Loucy (cell line): Measurements from ENCODE around the gene PSMG1.

Experiments
- H2AFZ ChIP-seq: fragments of 200-600 bp; sonication (generic); 2 replicates; pipeline ENCODE4 v1.6.0; 2016; ENCODE audit warnings: antibody characterized with exemption, mild to moderate bottlenecking, low read length, moderate library complexity
- H3F3A ChIP-seq: fragments of 200-600 bp; 2 replicates; pipeline ENCODE4 v1.6.0; 2016; ENCODE audit warnings: antibody characterized with exemption, low read depth, mild to moderate bottlenecking
- H3K27me3 ChIP-seq: fragments of 200-600 bp; sonication (generic); 2 replicates; pipeline ENCODE4 v1.6.1; 2014; ENCODE audit warnings: low read length, mild to moderate bottlenecking; ENCODE audit not compliant: insufficient read depth, poor library complexity, severe bottlenecking
- H3K36me3 ChIP-seq: fragments of 200-600 bp; sonication (generic); 2 replicates; pipeline ENCODE4 v1.6.1; 2016; ENCODE audit warnings: low read length; ENCODE audit not compliant: insufficient read depth
- H3K4me1 ChIP-seq: fragments of 200-600 bp; sonication (generic); 2 replicates; pipeline ENCODE4 v1.5.1; 2014; ENCODE audit warnings: low read length, mild to moderate bottlenecking; ENCODE audit not compliant: insufficient read depth, poor library complexity, severe bottlenecking
- H3K4me2 ChIP-seq: fragments of 200-600 bp; sonication (generic); 2 replicates; pipeline ENCODE4 v1.6.0; 2014; ENCODE audit warnings: antibody characterized with exemption, low read length, low read depth, mild to moderate bottlenecking; ENCODE audit not compliant: poor library complexity, severe bottlenecking
- H3K4me3 ChIP-seq: fragments of 200-600 bp; sonication (generic); 2 replicates; pipeline ENCODE4 v1.5.1; 2014; ENCODE audit warnings: low read length, mild to moderate bottlenecking, mixed read lengths; ENCODE audit not compliant: poor library complexity, severe bottlenecking
- H3K79me2 ChIP-seq: fragments of 200-600 bp; sonication (generic); 2 replicates; pipeline ENCODE4 v1.6.1; 2014; ENCODE audit warnings: low read length; ENCODE audit not compliant: insufficient read depth
- H3K9ac ChIP-seq: fragments of 200-600 bp; sonication (generic); 2 replicates; pipeline ENCODE4 v1.6.0; 2014; ENCODE audit warnings: mild to moderate bottlenecking, low read depth, low read length, moderate library complexity; ENCODE audit not compliant: poor library complexity, severe bottlenecking
- H3K9me2 ChIP-seq: fragments of 200-600 bp; sonication (generic); replicated peaks from 2 replicates; pipeline ENCODE4 v1.6.1; 2016; ENCODE audit warnings: low read depth, low read length, mixed read lengths
- H3K9me3 ChIP-seq: fragments of 200-600 bp; sonication (generic); 2 replicates; pipeline ENCODE4 v1.6.1; 2014; ENCODE audit warnings: mild to moderate bottlenecking, antibody characterized with exemption, low read length, low read depth; ENCODE audit not compliant: insufficient read depth
- H4K20me1 ChIP-seq: fragments of 200-600 bp; sonication (generic); 2 replicates; pipeline ENCODE4 v1.6.0; 2014; ENCODE audit warnings: antibody characterized with exemption, low read length, mild to moderate bottlenecking; ENCODE audit not compliant: insufficient read depth, poor library complexity, severe bottlenecking
- CTCF ChIP-seq: fragments of 200-600 bp; sonication (generic); conservative IDR thresholded peaks from 2 replicates; pipeline ENCODE4 v1.5.1; 2014; ENCODE audit warnings: mild to moderate bottlenecking, antibody characterized with exemption, low read length
- EZH2phosphoT487 ChIP-seq: fragments of 200-600 bp; IDR thresholded peaks from 2 replicates; pipeline ENCODE4 v1.6.1; 2018; ENCODE audit warnings: antibody characterized with exemption, mild to moderate bottlenecking, moderate library complexity, borderline replicate concordance

Gene PSMG1

GRCh38 chr21:39169906-39170305, 13.3 kb downstream of the PSMG1 start:
- Histone ChIP-seq H3K36me3 (peaks cover 39% of the 10 kb centered on the region), H3K9me2 (no peaks in the 10 kb centered on the region), H3K9me3 (no peaks in the 10 kb centered on the region), H3K4me3 (no peak overlapping the region), H3K9ac (no peak overlapping the region), H3F3A (no peaks in the 10 kb centered on the region), H2AFZ (no peak overlapping the region), H4K20me1 (peaks cover 6% of the 10 kb centered on the region), H3K4me1 (peaks cover 4% of the 10 kb centered on the region), H3K79me2 (peaks cover 8% of the 10 kb centered on the region; the same call in 1 of the 2 replicates), H3K27me3 (no peaks in the 10 kb centered on the region), H3K4me2 (no peak overlapping the region)
- no peak for TF ChIP-seq EZH2phosphoT487
- TF ChIP-seq CTCF, result no peak

- H3K79me2 ChIP-seq, result no peaks in the 10 kb centered on the region
- TF ChIP-seq CTCF, result no peak
- TF ChIP-seq EZH2phosphoT487, result no peak
- no peaks in the 10 kb centered on the region for H3K9me2 ChIP-seq
- H3K27me3 ChIP-seq, result no peaks in the 10 kb centered on the region
- no peak overlapping the region for H2AFZ ChIP-seq
- no peaks in the 10 kb centered on the region for H3K4me1 ChIP-seq
- H3K36me3 ChIP-seq, result peaks cover 28% of the 10 kb centered on the region; the same call in 1 of the 2 replicates
- H3K9me3 ChIP-seq, result no peaks in the 10 kb centered on the region
- H3K4me2 ChIP-seq, result no peak overlapping the region
- H3F3A ChIP-seq, result no peaks in the 10 kb centered on the region
- H3K4me3 ChIP-seq, result no peak overlapping the region
- no peak overlapping the region for H3K9ac ChIP-seq
- H4K20me1 ChIP-seq, result no peaks in the 10 kb centered on the region
These were observed 14.5 kb downstream of the PSMG1 start for GRCh38 chr21:39168800-39169199.

- no peak overlapping the region for H3K9ac ChIP-seq
These were observed 18.7 kb downstream of the PSMG1 start for GRCh38 chr21:39164523-39164922.

More at GRCh38 chr21:39164523-39164922, 18.7 kb downstream of the PSMG1 start:
- H2AFZ ChIP-seq, result no peak overlapping the region
- H3K9me3 ChIP-seq, result no peaks in the 10 kb centered on the region
- TF ChIP-seq EZH2phosphoT487, result no peak
- no peak for TF ChIP-seq CTCF
- no peaks in the 10 kb centered on the region for H3K9me2 ChIP-seq
- H3K4me3 ChIP-seq, result no peak overlapping the region
- H4K20me1 ChIP-seq, result no peaks in the 10 kb centered on the region
- no peaks in the 10 kb centered on the region for H3K79me2 ChIP-seq
- peaks cover 1% of the 10 kb centered on the region; the same call in 1 of the 2 replicates for H3K36me3 ChIP-seq
- no peaks in the 10 kb centered on the region for H3K4me1 ChIP-seq
- no peak overlapping the region for H3K4me2 ChIP-seq
- H3F3A ChIP-seq, result no peaks in the 10 kb centered on the region
- no peaks in the 10 kb centered on the region for H3K27me3 ChIP-seq
